Measurements from ENCODE around the gene APBA2.

The APBA2 gene

GRCh38 chr15:29087521-29088285, 201.9 kb downstream of the APBA2 start:
- no peak overlapping the region for H3K9ac ChIP-seq (ENCODE audit: low read depth, low read length)
- no peaks in the 10 kb centered on the region for H3K36me3 ChIP-seq (ENCODE audit: control insufficient read depth, insufficient read depth, low read length)
- no peaks in the 10 kb centered on the region for H3K27me3 ChIP-seq (ENCODE audit: control insufficient read depth, insufficient read depth, low read length)
- no peak overlapping the region for H3K4me3 ChIP-seq (ENCODE audit: low read depth, low read length)
- H3K4me1 ChIP-seq (ENCODE audit: control insufficient read depth, insufficient read depth, low read length), result no peaks in the 10 kb centered on the region
- H3K9me3 ChIP-seq (ENCODE audit: control insufficient read depth, insufficient read depth, low read length), result no peaks in the 10 kb centered on the region

GRCh38 chr15:29088666-29089065, 202.9 kb downstream of the APBA2 start:
- no peaks in the 10 kb centered on the region for H3K4me1 ChIP-seq (ENCODE audit: control insufficient read depth, insufficient read depth, low read length)
- no peaks in the 10 kb centered on the region for H3K36me3 ChIP-seq (ENCODE audit: control insufficient read depth, insufficient read depth, low read length)
- no peak overlapping the region for H3K9ac ChIP-seq (ENCODE audit: low read depth, low read length)
- H3K27me3 ChIP-seq (ENCODE audit: control insufficient read depth, insufficient read depth, low read length), result no peaks in the 10 kb centered on the region
- no peak overlapping the region for H3K4me3 ChIP-seq (ENCODE audit: low read depth, low read length)
- no peaks in the 10 kb centered on the region for H3K9me3 ChIP-seq (ENCODE audit: control insufficient read depth, insufficient read depth, low read length)

GRCh38 chr15:29089731-29090616, 204.2 kb downstream of the APBA2 start:
- Histone ChIP-seq H3K36me3 (ENCODE audit: control insufficient read depth, insufficient read depth, low read length) (no peaks in the 10 kb centered on the region), H3K4me1 (ENCODE audit: control insufficient read depth, insufficient read depth, low read length) (no peaks in the 10 kb centered on the region), H3K9ac (ENCODE audit: low read depth, low read length) (no peak overlapping the region), H3K4me3 (ENCODE audit: low read depth, low read length) (no peak overlapping the region), H3K27me3 (ENCODE audit: control insufficient read depth, insufficient read depth, low read length) (no peaks in the 10 kb centered on the region), H3K9me3 (ENCODE audit: control insufficient read depth, insufficient read depth, low read length) (no peaks in the 10 kb centered on the region)

- no peaks in the 10 kb centered on the region for H3K4me1 ChIP-seq (ENCODE audit: control insufficient read depth, insufficient read depth, low read length)
Measured at GRCh38 chr15:29090617-29091466, 205.1 kb downstream of the APBA2 start.

GRCh38 chr15:29091666-29092065, 205.9 kb downstream of the APBA2 start:
- Histone ChIP-seq H3K4me1 (ENCODE audit: control insufficient read depth, insufficient read depth, low read length) (no peaks in the 10 kb centered on the region), H3K27me3 (ENCODE audit: control insufficient read depth, insufficient read depth, low read length) (no peaks in the 10 kb centered on the region), H3K9ac (ENCODE audit: low read depth, low read length) (no peak overlapping the region), H3K9me3 (ENCODE audit: control insufficient read depth, insufficient read depth, low read length) (no peaks in the 10 kb centered on the region), H3K36me3 (ENCODE audit: control insufficient read depth, insufficient read depth, low read length) (no peaks in the 10 kb centered on the region), H3K4me3 (ENCODE audit: low read depth, low read length) (no peak overlapping the region)

More at GRCh38 chr15:29090617-29091466, 205.1 kb downstream of the APBA2 start:
- Histone ChIP-seq H3K9me3 (ENCODE audit: control insufficient read depth, insufficient read depth, low read length) (no peaks in the 10 kb centered on the region), H3K4me3 (ENCODE audit: low read depth, low read length) (no peak overlapping the region), H3K9ac (ENCODE audit: low read depth, low read length) (no peak overlapping the region), H3K27me3 (ENCODE audit: control insufficient read depth, insufficient read depth, low read length) (no peaks in the 10 kb centered on the region), H3K36me3 (ENCODE audit: control insufficient read depth, insufficient read depth, low read length) (no peaks in the 10 kb centered on the region)

GRCh38 chr15:29092376-29093064, 206.7 kb downstream of the APBA2 start:
- H3K27me3 ChIP-seq (ENCODE audit: control insufficient read depth, insufficient read depth, low read length), result no peaks in the 10 kb centered on the region
- H3K4me1 ChIP-seq (ENCODE audit: control insufficient read depth, insufficient read depth, low read length), result no peaks in the 10 kb centered on the region
- H3K9me3 ChIP-seq (ENCODE audit: control insufficient read depth, insufficient read depth, low read length), result no peaks in the 10 kb centered on the region
- no peaks in the 10 kb centered on the region for H3K36me3 ChIP-seq (ENCODE audit: control insufficient read depth, insufficient read depth, low read length)
- no peak overlapping the region for H3K9ac ChIP-seq (ENCODE audit: low read depth, low read length)
- H3K4me3 ChIP-seq (ENCODE audit: low read depth, low read length), result no peak overlapping the region

GRCh38 chr15:29093065-29093435, 207.3 kb downstream of the APBA2 start:
- Histone ChIP-seq H3K27me3 (ENCODE audit: control insufficient read depth, insufficient read depth, low read length) (no peaks in the 10 kb centered on the region), H3K36me3 (ENCODE audit: control insufficient read depth, insufficient read depth, low read length) (no peaks in the 10 kb centered on the region), H3K4me1 (ENCODE audit: control insufficient read depth, insufficient read depth, low read length) (no peaks in the 10 kb centered on the region), H3K9ac (ENCODE audit: low read depth, low read length) (no peak overlapping the region), H3K9me3 (ENCODE audit: control insufficient read depth, insufficient read depth, low read length) (no peaks in the 10 kb centered on the region), H3K4me3 (ENCODE audit: low read depth, low read length) (no peak overlapping the region)

- Histone ChIP-seq H3K36me3 (ENCODE audit: control insufficient read depth, insufficient read depth, low read length) (no peaks in the 10 kb centered on the region), H3K9ac (ENCODE audit: low read depth, low read length) (no peak overlapping the region), H3K27me3 (ENCODE audit: control insufficient read depth, insufficient read depth, low read length) (no peaks in the 10 kb centered on the region), H3K4me3 (ENCODE audit: low read depth, low read length) (no peak overlapping the region), H3K4me1 (ENCODE audit: control insufficient read depth, insufficient read depth, low read length) (no peaks in the 10 kb centered on the region), H3K9me3 (ENCODE audit: control insufficient read depth, insufficient read depth, low read length) (no peaks in the 10 kb centered on the region)
Measured at GRCh38 chr15:29093696-29094343, 208.0 kb downstream of the APBA2 start.

GRCh38 chr15:29094711-29095110, 208.9 kb downstream of the APBA2 start:
- no peak overlapping the region for H3K4me3 ChIP-seq (ENCODE audit: low read depth, low read length)
- H3K27me3 ChIP-seq (ENCODE audit: control insufficient read depth, insufficient read depth, low read length), result no peaks in the 10 kb centered on the region
- no peaks in the 10 kb centered on the region for H3K36me3 ChIP-seq (ENCODE audit: control insufficient read depth, insufficient read depth, low read length)
- no peaks in the 10 kb centered on the region for H3K4me1 ChIP-seq (ENCODE audit: control insufficient read depth, insufficient read depth, low read length)
- no peak overlapping the region for H3K9ac ChIP-seq (ENCODE audit: low read depth, low read length)
- no peaks in the 10 kb centered on the region for H3K9me3 ChIP-seq (ENCODE audit: control insufficient read depth, insufficient read depth, low read length)

GRCh38 chr15:29095746-29096145, 210.0 kb downstream of the APBA2 start:
- Histone ChIP-seq H3K4me3 (ENCODE audit: low read depth, low read length) (no peak overlapping the region), H3K9me3 (ENCODE audit: control insufficient read depth, insufficient read depth, low read length) (no peaks in the 10 kb centered on the region), H3K4me1 (ENCODE audit: control insufficient read depth, insufficient read depth, low read length) (no peaks in the 10 kb centered on the region), H3K27me3 (ENCODE audit: control insufficient read depth, insufficient read depth, low read length) (no peaks in the 10 kb centered on the region), H3K9ac (ENCODE audit: low read depth, low read length) (no peak overlapping the region), H3K36me3 (ENCODE audit: control insufficient read depth, insufficient read depth, low read length) (no peaks in the 10 kb centered on the region)

- Histone ChIP-seq H3K4me1 (ENCODE audit: control insufficient read depth, insufficient read depth, low read length) (no peaks in the 10 kb centered on the region), H3K4me3 (ENCODE audit: low read depth, low read length) (no peak overlapping the region), H3K36me3 (ENCODE audit: control insufficient read depth, insufficient read depth, low read length) (no peaks in the 10 kb centered on the region), H3K9me3 (ENCODE audit: control insufficient read depth, insufficient read depth, low read length) (no peaks in the 10 kb centered on the region), H3K27me3 (ENCODE audit: control insufficient read depth, insufficient read depth, low read length) (no peaks in the 10 kb centered on the region), H3K9ac (ENCODE audit: low read depth, low read length) (no peak overlapping the region)
Measured at GRCh38 chr15:29097168-29097567, 211.4 kb downstream of the APBA2 start.

Data from iPS-15b (cell line).